SK-MEL-5 (cell line): Measurements from ENCODE around the gene TEAD3. TPM values are rescaled to one million over a fixed set of nuclear protein-coding genes. Genes with fewer than 3 reads are reported as not detected.

Source experiments
- DNase-seq: peaks from one replicate; pipeline ENCODE4 v3.0.0-alpha.2; 2016; ENCODE audit warnings: low read depth, low spot score
- in situ Hi-C: cut with HindIII; loops from 2 replicates; pipeline ENCODE4 v1.10.0; 2016; ENCODE audit warnings: low sequenced_read_pairs, high pct_unique_total_duplicates, low pct_unique_long_range_greater_than_20kb
- total RNA-seq: library from RNA; depleted of rRNA; stranded (reverse); fragments of >200 nt; shearing (Covaris generic); gene quantifications from 2 replicates; pipeline ENCODE4 v1.2.3, GENCODE V29; 2014

TEAD3 gene
- total RNA-seq, 1 experiment from 2014 or later: 1.8 TPM

GRCh38 chr6:35497571-35498421 lies 917 bp upstream of the TEAD3 start:
- in situ Hi-C loops: no loop called here
- DNase-seq: no peak

DNA sequence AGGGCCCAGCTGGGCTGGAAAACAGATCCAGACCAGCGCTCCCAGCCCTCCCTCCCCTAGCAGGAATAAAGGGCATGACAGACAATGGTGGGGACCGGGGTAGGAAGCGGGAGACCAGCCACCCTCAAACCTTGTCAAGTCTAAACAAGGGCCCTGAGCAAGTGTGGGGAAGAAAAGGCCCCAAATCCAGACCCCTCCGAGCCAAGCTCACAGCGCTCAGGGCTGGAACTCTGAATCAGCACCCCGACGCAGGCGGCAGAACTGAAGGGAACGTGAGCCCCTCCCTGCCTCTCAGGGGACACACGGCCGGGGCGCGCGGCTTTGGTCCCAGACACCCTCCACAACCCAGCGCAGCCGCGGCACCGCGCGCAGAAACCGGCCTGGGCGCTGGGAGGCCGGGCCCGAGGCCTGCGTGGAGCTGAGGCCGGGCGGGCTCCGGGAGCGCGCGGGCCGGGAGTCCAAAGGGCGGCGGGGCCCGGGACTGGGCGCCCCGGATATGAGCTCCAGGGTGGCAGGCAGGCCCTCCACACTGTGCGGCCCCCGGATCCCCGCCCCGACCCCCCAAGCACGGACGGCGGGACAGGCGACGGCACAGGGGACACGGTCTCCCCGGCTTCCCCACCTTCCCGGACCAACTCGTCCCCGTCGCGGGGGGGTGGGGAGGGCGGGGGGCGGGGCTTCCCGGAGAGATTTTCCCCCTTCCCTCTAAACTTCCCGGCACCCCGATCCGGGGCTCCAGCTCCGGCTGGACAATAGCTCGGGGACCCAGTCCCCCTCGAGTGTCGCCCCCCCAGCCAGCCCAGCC lies 641 bp downstream of the TEAD3 start:
- in situ Hi-C loops: no loop called here
- no peak for DNase-seq

- DNase-seq: no peak
- in situ Hi-C loops: no loop called here
These were observed 1.4 kb downstream of the TEAD3 start for GRCh38 chr6:35495258-35496035.

- in situ Hi-C loops: no loop called here
- no peak for DNase-seq
These were observed 2.7 kb downstream of the TEAD3 start for GRCh38 chr6:35494161-35494563.

- in situ Hi-C loops: no loop called here
- DNase-seq: no peak
These were observed 3.4 kb downstream of the TEAD3 start for GRCh38 chr6:35493307-35493983.

DNA sequence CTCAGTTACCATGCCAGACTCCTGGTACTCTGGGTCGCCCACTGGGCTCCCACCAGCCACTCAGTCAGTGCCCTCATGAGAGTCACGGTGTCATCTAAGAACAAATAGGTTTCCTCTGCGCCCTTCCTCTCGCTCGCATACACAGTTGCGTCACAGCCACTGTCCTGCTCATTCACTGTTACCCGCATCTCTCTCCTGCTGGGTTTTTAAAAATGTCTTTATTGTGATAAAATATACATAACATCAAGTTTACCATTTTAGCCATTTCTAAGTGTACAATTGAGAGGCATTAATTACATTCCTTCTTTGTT lies 4.0 kb downstream of the TEAD3 start:
- in situ Hi-C loops: no loop called here
- DNase-seq: no peak

GRCh38 chr6:35492258-35492973 lies 4.5 kb downstream of the TEAD3 start:
- in situ Hi-C loops: no loop called here
- DNase-seq: no peak

- in situ Hi-C loops: no loop called here
- no peak for DNase-seq
These were observed 5.2 kb downstream of the TEAD3 start for GRCh38 chr6:35491558-35492257.

GRCh38 chr6:35490821-35491557 lies 5.9 kb downstream of the TEAD3 start:
- in situ Hi-C loops: no loop called here
- no peak for DNase-seq

GRCh38 chr6:35489995-35490791 lies 6.7 kb downstream of the TEAD3 start:
- in situ Hi-C loops: no loop called here

GRCh38 chr6:35489066-35489465 lies 7.8 kb downstream of the TEAD3 start:
- in situ Hi-C loops: no loop called here
- DNase-seq: no peak

More at GRCh38 chr6:35489995-35490791, 6.7 kb downstream of the TEAD3 start:
- DNase-seq: no peak

GRCh38 chr6:35488517-35488862 lies 8.4 kb downstream of the TEAD3 start:
- no peak for DNase-seq
- in situ Hi-C loops: no loop called here

DNA sequence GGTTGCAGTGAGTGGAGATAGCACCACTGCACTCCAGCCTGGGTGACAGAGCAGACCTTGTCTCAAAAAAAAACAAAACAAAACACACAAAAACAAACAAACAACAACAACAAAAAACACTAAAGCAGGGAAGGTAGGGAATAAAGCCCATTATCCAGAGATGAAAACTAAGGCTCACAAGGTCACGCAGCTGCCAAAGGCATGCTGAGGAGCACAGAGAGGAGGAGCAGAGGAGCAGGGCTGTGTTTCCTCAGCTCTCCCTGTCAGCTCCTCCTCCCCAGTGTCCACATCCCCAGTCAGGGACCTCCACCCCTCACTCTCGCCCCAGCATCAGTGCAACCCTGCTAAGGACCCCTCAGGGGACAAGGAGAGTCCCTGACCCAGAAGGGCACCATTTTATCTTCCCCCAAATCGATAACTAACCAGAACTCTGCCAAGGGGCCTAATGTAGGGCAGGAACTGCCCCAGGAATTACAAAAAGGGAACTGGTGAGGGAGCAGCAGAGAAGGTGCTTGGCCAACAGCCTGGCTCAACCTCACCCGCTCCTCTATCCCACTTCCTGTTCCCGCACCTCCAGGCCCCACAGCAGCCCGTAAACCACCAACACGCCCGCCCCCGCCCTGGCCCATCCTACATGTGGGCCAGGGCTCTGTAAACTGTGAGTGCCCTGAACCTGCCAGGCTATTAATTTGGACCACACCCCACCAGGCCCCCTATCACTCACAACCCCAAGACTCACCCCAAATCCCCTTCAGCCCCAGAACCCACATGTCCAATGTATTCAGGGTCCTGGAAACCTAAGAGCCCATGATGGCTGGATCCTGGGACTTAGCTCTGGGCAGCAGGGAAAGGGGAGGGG lies 9.0 kb downstream of the TEAD3 start:
- no peak for DNase-seq
- in situ Hi-C loops: no loop called here

DNA sequence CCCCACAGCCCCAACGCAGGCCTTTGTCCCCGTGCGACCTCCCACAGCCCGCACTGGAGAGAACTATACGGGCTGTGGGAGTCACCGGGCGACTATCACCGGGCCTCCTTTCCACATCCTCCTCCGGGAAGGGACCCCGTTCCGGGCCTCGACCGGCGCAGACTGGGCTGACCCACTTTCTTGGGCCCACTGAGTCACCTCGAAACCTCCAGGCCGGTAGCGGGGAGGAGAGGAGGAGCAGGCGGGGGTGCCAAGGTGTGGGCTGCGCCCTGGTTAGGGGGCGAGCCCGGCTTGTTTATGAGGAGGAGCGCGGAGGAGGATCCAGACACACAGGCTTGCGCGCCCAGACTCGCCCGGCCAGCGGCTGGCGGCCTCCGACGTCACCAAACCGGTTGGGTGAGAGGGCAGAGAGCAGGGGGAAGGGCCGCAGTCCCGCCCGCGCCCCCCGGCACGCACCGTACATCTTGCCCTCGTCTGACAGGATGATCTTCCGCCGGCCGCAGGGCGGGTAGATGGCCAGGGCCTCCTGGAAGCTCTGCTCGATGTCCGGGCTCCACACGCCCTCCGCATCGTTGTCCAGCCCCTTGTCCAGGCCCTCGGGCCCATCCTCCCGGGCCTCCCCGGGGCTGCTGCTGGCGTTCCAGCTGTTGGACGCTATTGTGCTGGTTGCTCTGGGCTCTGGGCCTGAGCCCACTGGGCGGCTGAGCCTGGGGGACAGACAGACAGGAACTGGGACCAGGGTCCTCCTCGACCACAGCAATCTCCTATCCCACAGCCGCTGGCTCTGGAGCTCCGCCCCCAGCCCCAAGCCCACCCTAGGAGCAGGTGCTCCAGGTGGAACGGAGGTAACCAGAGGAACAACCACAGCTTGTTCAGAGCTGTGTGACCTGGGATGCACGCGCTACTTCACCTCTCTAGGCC lies 10.6 kb downstream of the TEAD3 start:
- DNase-seq: no peak
- in situ Hi-C loops: no loop called here
